Coronary artery (tissue), 2 donors: ENCODE measurements around the gene ARHGAP18.

Experiments
- DNase-seq: peaks from one replicate; pipeline ENCODE4 v3.0.0-alpha.2; 2017; ENCODE audit warnings: low spot score
- H3K27ac ChIP-seq, 2 donors: fragments of 200-600 bp; sonication (generic); one replicate each; pipeline ENCODE4 v1.5.1; 2016 to 2019
- H3K4me3 ChIP-seq: fragments of 200-600 bp; sonication (generic); 2 replicates; pipeline ENCODE4 v1.5.1; 2016; ENCODE audit warnings: mild to moderate bottlenecking, moderate library complexity
- TF ChIP-seq, protein P1 (sequence below): fragments of 200-600 bp; sonication (generic); IDR thresholded peaks from one replicate; pipeline ENCODE4 v1.5.1; 2019; ENCODE audit warnings: antibody characterized with exemption

Gene ARHGAP18

DNA sequence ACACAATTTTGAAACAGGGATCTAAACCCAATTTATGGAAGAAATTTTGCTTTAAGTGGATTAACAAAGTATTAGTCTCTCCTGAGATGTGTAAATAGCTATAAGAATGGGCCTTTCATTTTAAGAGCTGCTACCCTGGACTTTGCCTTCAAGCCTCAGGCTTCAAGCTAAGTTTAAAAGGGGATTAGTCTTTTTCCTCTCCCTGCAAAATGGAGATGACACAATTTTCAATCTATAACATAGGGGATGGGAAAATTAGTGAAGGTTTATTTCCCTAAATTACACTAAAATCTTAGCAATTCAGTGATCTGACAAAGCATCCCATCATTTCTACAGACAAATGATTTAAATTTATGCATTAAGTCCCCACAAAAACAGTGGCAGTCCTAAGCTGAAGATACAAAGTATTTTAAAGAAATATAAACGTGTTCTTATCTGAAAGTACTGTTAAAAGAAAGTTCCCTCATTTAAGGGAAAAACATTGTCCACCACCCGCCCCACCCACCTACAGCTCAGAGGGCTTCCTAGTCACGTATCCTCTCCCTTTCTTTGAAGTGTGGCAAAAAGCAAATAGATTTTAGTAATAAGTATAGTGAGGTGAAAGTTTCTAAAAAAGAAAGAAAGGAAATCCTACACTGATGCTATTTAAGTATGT, 14.5 kb downstream of the ARHGAP18 start:
- TF ChIP-seq, protein P1, sequence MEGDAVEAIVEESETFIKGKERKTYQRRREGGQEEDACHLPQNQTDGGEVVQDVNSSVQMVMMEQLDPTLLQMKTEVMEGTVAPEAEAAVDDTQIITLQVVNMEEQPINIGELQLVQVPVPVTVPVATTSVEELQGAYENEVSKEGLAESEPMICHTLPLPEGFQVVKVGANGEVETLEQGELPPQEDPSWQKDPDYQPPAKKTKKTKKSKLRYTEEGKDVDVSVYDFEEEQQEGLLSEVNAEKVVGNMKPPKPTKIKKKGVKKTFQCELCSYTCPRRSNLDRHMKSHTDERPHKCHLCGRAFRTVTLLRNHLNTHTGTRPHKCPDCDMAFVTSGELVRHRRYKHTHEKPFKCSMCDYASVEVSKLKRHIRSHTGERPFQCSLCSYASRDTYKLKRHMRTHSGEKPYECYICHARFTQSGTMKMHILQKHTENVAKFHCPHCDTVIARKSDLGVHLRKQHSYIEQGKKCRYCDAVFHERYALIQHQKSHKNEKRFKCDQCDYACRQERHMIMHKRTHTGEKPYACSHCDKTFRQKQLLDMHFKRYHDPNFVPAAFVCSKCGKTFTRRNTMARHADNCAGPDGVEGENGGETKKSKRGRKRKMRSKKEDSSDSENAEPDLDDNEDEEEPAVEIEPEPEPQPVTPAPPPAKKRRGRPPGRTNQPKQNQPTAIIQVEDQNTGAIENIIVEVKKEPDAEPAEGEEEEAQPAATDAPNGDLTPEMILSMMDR = no peak
- DNase-seq = no peak
- H3K27ac ChIP-seq = peak overlapping the region in 1 of 2 donors; percentile 27
- H3K4me3 ChIP-seq = no peak overlapping the region

DNA sequence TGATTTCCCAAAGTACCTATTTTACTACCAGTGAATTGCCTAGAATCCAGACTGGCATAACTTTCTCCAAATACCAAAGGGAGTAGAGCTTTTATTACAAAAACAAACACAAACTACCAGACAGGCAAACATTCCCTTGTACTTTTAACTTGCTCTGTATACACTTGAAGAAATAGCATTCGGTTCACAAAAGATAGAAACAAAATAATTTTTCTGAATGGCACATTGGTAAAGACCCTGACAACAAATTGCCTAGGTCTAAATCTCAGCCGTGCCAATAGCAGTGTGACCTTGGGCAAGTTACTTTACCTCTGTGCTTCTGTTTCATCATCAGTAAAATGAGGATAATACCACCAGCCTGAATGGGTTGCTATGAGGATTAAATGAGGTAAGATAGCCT, 15.9 kb downstream of the ARHGAP18 start:
- Histone ChIP-seq H3K27ac (no peak overlapping the region), H3K4me3 (no peak overlapping the region)
- DNase-seq = no peak
- TF ChIP-seq, protein P1 = no peak

DNA sequence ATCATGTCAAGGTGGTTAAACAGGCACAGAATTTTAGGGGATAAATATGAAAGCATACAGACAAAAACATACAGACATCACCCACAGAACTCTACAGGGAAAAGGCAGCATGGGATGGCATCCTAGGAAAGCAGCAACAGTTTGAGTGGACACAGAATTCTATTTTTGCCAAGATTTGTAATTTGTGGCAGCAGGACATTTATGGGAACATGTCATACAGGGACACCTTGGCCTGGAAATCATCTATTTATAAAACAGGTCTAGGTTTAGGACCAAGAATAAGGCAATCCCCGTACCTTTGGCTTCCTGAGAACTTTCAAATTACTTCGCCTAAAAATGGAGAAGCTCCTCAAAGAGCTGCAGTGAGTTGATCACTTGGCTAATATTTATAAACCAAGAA, 17.5 kb downstream of the ARHGAP18 start:
- TF ChIP-seq, protein P1 = no peak
- H3K27ac ChIP-seq = peak overlapping the region in 1 of 2 donors; percentile 20

DNA sequence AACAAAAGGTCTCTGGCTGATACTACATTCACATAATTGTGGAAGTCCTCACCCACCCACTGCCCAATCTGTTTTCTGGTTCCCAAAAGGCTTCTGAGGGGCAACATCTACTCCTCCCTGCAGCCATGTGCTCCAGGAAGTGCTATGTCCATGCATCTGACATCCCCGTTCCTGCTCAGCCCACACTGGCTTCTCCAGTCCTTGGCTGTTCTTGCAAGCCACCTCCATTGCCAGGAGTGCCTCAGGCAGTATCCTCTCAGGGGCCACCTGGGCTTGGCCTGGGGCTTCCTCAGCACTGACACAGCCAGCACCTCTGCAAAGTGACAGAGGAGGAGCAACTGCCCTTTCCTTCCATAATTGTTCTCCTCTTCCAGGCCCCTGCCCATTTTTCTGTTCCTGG, 18.3 kb downstream of the ARHGAP18 start:
- TF ChIP-seq, protein P1 = no peak
- H3K27ac ChIP-seq = peak overlapping the region in 1 of 2 donors; percentile 20
- no peak overlapping the region for H3K4me3 ChIP-seq
- no peak for DNase-seq

More for the DNA sequence above, 17.5 kb downstream of the ARHGAP18 start:
- no peak overlapping the region for H3K4me3 ChIP-seq
- no peak for DNase-seq

DNA sequence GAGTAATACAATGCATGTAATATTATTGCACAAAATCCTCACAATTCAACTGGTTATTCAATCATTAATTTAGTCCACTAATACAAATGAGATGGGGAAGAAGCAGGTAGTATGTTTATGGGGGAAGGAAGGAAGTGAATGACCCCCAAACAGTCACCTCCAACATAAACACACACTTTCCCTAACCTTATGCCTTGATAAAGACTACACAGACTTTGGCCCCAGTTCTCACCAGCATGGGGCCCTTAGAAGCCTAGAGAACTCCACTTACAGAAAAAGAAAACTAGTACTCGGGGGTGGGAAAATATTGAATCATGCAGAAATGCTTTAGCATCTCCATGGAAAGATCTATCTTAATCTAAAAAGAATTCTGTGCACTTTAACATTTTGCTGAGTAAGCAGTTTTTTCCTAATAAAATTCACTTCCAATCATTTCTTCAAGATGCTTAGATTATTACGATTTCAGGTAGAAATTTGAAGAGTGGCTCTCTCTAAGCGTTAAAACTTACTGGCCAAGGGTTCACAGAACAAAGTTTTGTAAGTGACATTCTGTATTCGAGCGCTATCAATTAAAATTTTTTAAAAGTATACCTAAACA, 18.8 kb downstream of the ARHGAP18 start:
- TF ChIP-seq, protein P1 = no peak
- no peak for DNase-seq
- Histone ChIP-seq H3K4me3 (no peak overlapping the region), H3K27ac (no peak overlapping the region)

DNA sequence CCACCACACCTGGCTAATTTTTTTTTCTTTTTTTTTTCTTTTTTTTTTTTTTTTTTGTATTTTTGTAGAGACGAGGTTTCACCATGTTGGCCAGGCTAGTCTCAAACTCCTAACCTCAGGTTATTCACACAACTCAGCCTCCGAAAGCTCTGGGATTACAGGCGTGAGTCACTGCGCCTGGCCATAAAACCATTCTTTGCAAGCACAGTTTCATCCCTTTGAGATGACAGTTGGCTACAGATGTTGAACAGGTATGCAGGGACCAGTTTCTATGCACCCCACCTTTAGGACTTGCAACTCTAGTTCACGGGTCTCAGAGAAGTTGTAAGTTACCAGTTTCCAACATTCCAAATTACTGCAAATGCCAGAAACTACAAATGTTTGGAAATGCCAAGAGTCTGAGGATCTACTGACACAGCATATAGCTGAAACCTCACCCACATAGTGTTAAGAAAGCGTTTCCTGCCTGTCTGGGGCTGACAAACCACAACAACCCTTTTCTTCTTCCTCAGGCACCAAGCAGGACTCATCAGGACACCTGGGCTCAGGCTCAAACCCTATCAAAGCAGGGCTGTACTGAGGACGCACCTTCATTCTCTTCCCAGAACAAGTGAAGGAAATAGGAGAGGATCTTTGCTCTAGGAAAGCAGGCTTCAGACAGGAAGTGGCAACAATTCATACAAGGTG, 22.9 kb downstream of the ARHGAP18 start:
- TF ChIP-seq, protein P1 = no peak
- Histone ChIP-seq H3K4me3 (no peak overlapping the region), H3K27ac (peak overlapping the region in 1 of 2 donors; percentile 50)
- no peak for DNase-seq
